EL (cell line): ENCODE measurements around the gene LRFN3.
A peak's percentile ranks its signal among the peaks of the same experiment; 100 is the strongest.
"Not testable (repeated sequence)": the region's sequence is repeated elsewhere in the genome, so short reads cannot be mapped to it uniquely, and the experiment has no call there.

Experiments used
- DNase-seq: peaks from one replicate; pipeline ENCODE4 v3.0.0-alpha.2; 2016

Gene LRFN3

DNA sequence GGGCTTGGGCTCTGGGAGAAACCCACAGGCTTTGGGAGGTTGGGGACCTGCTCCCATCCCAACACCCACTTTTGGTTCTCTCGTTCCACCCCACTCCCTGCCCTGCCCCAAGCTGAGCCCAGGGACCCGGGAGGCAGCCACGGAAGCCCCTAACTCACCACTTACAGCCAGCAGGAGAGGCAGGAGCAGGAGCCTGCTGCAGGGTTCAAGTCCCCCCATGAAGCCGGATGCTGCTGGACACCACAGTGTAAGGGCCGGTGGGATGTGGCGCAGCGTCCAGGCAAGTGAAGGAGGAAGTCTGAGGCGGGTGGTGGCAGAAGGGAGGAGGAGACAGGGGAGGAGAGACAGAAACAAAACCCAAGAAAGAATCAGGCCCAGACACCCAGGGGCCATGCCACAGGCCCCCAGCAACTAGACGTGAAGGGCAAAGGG lies 28.1 kb upstream of the LRFN3 start, which contains the start of gene TYROBP:
Gene TYROBP (minus strand): TSS at position 286 of the 432 bp plus-strand sequence. CDS start 67 bp downstream, at position 219.
- DNase-seq: no peak

DNA sequence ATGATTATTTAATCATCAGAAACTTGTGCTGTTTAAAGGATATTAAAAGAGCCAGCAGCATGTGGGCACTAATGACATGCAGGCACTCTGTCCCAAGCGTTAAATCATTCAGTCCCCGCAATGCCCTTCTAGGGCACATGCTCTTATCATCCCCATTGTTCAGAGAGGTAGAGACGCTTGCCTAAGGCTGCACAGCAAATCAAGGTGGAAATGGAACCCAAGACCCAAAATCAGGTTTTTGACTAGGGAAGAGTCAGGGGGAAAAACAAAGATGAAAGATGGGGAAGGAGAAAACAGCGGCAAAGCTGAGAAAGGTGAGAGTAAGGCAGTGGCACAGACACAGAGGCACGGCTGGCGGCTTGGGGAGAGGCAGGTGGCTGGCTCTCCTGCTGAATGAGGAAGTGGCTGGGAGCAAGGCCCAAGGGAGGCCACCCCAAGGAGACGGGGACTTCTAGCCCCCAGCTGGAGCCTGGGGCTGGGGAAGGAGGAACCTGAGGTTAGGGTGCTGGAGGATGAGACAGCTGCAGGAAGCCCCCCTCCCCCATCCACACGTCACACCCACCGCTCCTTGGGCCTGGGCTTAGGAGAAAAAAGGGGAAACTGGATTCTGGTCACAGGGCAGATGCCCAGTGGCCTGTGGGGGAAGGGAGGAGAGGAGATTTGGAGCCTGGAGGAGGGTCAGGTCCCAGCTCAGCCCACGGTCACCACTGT lies 27.0 kb upstream of the LRFN3 start:
- no peak for DNase-seq

DNA sequence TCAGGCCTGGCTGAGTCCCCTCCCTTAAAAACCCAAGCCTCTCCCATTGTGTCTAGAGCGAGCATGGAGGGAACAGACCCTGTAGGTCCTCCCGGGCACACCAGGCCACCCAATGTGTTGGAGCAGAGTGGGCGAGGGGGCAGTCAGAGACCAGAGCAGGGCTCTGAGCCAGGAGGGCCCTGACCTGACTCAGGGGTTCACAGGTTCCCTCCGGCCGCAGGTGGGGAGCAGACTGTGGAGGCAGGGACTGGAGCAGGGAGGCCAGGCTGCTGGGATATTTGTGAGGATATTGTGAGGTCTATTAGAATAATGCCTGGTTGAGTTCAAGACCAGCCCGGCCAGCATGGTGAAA lies 26.5 kb upstream of the LRFN3 start:
- no peak for DNase-seq

DNA sequence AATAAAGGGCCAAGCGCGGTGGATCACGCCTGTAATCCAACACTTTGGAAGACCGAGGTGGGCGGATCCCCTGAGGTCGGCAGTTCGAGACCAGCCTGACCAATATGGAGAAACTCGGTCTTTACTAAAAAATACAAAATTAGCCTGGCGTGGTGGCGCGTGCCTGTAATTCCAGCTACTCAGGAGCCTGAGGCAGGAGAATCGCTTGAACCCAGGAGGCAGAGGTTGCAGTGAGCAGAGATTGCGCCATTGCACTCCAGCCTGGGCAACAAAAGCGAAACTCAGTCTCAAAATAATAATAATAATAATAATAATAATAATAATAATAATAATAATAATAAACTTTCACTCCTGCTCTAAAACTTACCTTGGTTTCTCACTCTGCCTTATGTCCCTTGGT lies 25.8 kb upstream of the LRFN3 start:
- not testable (repeated sequence) for DNase-seq

DNA sequence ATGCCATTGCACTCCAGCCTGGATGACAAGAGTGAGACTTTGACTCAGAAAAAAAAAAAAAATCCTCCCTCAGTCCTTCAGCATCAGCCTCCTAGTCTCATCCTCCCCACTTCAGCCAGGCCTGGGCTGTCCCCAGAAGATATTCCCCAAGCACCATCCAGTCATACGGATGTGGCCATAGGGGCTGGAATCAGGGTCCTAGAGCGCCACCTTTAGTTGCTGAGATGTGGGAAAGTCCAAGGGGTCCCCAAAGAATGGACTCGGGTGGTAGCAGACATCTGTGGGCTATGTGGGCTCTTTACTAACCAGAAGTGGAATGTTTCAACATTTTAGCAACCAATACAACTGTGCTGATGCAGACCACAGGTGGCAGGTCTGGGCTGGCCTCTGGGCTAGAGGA lies 25.0 kb upstream of the LRFN3 start:
- no peak for DNase-seq

DNA sequence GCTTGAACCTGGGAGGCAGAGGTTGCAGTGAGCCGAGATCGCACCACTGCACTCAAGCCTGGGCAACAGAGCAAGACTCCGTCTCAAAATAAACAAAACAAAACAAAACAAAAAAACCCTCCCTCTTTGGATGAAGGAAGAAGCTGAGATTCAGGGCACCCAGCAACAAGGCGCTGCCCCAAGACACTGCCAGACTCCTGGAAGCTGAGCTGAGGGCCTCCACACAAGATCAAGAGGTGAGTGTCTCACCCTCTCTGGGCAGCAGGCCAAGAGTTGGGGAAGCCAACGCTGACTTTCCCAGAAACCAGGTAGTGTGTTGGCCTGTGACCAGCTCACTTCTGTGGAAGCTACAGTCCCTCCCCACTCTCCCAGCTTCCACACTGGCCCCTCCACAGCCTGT lies 24.4 kb upstream of the LRFN3 start:
- no peak for DNase-seq

DNA sequence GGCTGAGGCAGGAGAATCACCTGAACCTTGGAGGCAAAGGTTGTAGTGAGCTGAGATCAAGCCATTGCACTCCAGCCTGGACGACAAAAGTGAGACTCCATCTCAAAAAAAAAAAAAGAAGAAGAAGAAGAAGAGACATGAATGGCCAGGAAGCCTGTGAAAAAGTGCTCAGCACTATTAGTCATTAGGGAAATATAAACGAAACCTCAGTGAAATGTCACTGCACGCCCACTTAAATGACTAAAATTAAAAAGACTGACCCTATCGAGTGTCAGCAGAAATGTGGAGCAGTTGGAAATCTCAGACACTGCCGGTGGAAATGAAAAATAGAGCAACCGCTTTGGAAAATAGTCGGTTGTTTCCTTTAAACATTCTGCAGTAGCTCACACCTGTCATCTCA lies 22.6 kb upstream of the LRFN3 start:
- DNase-seq: peak; percentile 28

DNA sequence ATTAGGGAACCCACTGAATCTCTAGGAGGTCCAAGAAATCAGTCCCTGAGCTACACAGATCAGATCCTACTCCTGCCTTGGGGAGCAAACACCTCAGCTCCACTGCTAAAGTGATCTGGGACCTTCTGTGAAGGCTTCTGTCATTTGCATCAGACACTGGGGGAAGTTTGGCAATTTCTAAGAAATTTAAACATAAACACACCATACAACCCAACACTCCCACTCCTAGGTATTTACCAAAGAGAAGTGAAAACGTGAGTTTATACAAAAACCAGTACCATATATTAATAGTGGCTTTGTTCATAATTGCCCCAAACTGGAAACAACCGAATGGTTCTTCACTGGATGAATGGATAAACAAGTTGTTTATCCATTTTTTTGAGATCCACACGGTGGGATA lies 20.7 kb upstream of the LRFN3 start:
- no peak for DNase-seq

DNA sequence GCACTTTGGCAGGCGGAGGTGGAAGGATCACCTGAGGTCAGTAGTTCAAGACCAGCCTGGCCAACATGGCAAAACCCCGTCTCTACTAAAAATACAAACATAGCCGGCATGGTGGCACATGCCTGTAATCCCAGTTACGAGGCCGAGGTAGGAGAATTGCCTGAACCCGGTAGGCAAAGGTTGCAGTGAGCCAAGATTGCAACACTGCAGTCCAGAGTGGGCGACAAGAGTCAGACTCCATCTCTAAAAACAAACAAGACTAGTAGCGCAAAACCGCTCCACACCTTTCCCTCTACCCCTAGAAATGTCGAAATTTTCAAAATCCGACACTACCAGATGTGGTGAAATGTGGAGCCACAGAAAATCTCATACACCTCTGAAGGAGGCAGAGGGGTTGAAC lies 16.9 kb upstream of the LRFN3 start:
- DNase-seq: no peak

DNA sequence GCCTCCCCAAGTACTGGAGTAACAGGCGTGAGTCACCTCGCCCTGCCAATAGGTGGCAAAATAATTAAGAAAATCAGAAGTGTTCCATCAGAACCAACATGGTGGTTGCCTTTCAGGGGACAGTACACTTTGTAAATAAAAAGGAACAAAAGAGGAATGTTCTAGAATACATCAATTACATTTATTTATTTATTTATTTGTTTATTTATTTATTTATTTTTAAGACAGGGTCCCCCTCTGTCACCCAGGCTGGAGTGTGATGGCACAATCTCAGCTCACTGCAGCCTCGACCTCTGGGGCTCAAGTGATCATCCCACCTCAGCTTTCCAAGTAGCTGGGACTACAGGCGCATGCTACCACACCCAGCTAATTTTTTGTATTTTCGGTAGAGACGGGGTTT lies 15.2 kb upstream of the LRFN3 start:
- DNase-seq: no peak

DNA sequence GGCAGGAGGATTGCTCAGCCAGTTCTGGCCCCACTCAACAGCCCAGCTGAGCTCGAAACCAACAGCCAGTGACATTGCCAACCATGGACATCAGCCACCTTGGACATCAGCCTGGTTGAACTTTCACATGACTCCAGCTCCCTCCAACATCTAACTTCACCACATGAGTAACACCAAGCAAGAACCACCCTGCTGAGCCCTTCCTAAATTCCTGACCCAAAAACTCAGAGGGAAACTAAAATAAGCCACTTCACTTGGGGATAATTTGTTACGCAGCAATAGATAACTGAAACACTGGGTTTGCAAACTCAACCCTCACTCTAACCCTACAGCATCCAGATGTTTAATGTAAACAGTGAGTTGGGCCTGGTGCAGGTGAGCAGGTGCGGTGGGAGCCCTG lies 10.7 kb upstream of the LRFN3 start:
- no peak for DNase-seq

DNA sequence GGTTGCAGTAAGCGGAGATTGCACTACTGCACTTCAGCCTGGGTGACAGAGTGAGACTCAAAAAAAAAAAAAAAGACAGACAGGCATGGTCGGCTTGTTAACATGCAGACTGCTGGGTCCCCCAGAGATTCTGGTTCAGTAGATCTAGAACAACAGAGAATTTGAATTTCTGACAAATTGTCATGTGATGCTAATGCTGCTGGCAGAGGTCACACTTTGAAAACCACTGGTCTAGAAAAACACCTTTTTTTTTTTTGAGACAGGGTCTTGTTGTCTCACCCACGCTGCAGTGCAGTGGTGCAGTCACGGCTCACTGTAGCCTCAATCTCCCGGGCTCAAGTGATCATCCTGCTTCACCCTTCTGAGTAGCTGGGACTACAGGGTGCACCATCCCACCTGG lies 7.7 kb upstream of the LRFN3 start:
- DNase-seq: no peak

DNA sequence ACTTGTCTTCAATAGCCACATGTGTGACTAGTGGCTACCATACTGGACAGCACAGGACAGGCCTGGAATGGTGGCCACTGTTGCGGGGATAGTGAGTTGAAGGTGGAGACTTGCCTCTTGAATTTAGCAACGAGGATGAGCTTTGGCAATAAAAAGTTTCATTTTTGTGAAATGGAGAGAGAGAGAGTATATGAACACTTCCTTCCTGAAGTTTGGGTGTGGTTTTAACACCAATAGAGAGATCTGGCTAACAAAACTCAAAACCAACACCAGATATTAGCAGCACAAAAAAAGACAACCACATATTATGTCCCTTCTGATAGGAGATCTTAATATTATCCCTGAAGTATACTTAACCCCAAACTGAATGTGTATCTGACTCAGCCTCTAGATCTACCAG lies 6.3 kb upstream of the LRFN3 start:
- DNase-seq: no peak

DNA sequence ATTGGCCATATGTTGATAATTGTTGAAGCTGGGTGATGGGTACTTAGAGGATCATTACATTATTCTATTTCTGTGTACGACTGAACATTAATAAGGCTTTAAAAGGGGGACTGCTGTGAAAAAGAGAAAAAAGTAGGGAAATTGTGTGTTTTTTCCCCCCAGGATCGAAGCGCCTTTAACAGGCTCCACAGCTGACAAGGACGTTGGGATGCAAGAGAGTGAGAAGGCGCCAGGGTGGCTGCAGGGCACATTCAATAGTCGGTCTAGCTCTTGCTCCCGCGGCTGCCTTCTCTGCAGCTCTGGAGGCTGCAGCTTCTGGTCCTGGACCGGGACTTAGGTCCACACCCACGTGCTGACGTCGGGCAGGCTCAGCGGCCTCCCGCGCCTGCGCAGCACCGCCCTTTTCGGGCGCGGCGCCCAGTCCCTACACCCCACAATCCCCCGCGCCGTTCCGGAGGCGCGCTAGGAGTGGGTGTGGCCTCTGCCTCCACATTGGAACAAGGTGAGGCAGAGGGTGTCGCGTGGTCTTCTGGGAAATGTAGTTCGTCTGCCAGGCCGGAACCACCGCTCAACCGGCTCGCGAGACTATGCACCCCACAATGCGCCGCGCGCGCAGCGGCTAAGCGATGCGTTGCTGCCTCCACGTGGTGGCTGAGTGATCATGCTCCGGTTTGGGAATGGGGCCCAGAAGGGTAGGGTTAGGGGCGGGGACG lies 4.9 kb upstream of the LRFN3 start:
- peak; percentile 99 for DNase-seq

DNA sequence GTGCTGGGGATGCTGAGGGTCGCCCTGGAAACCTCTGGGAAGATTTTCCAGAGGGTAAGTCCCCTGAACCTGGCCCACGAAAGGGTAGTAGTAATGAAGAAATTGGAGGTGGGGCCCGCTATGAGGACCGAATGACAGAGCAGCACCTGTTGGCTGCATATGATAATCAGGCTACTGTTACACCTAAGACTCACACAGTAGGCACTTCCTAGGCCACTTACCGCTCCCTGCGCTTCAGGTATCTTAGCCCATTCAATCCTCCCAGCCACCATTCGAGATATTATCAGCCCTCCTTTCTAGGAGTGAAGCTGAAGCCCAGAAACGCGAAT lies 4.3 kb upstream of the LRFN3 start:
- no peak for DNase-seq

DNA sequence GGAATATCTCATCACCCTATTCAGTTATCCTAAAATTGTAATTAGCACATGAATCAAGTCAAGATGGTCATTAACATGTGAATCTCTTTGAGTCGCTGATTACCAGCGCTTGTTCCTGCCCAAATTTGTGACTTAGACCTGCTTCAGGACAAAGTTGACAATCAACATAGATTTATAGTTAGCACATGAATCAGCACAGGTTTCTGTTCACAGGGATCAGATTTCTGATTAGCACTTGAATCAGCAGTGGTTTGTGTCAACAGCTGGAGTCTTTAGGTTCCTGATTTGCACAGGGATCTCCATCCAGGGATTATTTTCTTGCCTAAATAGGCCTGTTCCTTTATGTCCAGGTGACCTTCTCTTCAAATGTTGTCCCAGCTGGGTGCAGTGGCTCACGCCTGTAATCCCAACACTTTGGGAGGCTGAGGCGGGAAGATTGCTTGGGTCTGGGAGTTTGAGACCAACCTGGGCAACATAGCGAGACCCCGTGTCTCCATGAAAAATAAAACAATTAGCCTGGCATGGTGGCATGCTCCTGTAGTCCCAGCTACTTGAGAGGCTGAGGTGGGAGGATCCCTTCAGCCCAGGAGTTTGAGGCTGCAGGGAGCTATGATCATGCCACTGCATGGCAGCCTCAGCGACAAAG lies 3.8 kb upstream of the LRFN3 start:
- DNase-seq: no peak

DNA sequence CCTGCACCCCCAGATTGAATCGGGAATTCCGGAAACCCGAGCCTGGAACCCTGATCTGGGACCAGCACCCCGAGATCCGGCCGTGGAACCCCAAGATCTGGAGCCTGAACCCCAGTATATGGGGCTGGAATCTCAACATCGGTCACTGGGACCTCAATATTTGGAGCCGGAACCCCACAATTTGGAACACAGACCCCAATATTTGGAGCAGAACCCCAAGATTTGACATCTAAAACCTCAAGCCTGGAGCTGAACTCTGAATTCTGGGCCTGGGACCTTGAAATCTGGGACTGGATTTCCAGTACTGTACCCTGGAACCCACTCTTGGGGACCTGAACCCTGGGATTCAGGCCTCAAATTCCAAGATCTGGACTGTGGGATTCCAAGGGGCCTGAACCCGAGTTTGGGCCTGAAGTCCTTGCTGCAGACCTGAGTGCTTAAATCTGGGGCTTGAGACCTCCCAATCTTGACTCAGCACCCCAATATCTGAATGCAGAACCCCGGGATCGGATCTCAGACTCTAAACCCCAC lies 629 bp downstream of the LRFN3 start:
- no peak for DNase-seq

DNA sequence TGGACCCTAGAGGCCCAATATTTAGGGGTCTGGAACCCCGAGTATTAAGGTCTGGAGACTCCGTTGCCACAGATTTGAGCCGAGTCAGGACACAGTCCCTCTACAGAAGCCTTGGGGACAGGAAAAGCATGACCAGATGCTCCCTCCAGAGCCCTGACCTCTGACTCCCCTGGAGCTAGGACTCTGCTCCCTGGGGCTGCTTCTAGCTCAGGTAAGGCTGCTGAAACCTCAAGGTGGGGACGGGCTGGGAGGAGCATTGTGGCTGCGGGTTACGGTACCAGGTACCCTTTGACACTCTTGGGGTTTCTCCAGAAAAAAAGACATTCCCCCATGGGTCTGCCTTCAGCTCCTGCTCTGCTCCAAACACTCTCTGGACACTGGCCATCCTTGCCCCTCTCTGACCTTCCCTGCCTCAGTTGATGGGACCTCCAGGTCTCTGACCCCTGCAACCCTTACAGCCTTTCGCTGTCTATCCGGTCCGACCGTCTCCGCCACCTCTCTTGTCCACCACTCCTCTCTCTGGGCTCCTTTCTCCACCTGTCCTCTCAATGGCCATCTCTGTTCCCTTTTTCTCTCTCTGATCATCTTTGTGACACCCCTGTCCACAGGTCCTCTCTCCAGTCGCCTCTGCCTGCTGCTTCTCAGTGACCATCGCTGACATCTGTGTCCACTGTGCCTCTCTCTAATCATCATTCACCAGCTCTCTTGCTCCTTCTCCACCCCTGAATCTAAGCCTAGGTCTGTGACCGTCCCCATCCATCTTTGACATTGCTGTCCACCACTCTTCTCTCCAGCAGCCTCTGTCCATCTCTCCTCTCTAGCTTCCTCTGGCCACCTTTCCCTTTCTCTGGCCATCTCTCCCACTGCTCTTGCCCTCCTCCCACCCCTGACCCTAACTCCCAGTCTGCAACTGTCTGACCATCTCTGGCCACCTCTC lies 1.4 kb downstream of the LRFN3 start:
- no peak for DNase-seq

DNA sequence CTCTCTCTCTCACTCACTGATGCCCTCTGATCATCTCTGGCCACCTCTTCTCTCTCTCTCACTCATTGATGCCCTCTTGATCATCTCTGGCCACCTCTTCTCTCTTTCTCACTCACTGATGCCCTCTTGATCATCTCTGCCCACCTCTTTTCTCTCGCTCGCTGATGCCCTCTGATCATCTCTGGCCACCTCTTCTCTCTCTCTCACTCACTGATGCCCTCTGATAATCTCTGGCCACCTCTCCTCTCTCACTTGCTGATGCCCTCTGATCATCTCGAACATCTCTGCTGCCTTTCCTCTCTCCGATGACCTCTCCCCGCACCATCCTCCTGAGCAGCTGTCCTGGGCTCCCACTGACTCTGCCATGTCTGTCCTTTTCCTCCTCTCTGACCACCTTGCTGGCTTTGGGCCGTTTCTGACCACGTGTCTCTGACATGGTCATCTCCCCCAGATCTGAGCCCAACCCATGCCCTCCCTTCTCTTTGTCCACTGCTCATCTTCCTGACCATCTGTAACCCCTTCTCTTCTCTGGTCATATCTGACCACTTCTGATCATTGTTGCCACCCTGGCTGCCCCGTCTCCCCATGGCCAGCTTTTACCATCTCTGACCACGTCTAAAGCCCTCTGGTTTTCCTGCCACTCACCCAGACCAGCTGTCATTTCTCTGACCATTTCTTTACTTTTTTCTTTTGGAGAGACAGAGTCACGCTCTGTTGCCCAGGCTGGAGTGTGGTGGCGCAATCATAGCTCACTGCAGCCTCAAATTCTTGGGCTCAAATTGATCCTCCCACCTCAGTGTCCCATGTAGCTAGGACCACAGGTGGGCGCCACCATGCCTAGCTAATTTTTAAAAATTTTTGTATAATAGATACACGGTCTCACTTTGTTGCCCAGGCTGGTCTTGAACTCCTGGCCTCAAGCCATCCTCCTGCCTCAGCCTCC lies 2.4 kb downstream of the LRFN3 start:
- no peak for DNase-seq

DNA sequence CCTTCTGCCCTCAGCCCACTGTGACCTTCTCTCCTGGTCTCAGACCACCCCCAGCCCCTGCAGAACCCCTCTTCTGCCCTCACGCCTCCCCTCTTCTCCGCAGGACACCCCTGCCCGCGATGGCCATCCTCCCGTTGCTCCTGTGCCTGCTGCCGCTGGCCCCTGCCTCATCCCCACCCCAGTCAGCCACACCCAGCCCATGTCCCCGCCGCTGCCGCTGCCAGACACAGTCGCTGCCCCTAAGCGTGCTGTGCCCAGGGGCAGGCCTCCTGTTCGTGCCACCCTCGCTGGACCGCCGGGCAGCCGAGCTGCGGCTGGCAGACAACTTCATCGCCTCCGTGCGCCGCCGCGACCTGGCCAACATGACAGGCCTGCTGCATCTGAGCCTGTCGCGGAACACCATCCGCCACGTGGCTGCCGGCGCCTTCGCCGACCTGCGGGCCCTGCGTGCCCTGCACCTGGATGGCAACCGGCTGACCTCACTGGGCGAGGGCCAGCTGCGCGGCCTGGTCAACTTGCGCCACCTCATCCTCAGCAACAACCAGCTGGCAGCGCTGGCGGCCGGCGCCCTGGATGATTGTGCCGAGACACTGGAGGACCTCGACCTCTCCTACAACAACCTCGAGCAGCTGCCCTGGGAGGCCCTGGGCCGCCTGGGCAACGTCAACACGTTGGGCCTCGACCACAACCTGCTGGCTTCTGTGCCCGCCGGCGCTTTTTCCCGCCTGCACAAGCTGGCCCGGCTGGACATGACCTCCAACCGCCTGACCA lies 3.3 kb downstream of the LRFN3 start:
- no peak for DNase-seq
